Measurements from ENCODE around the gene DENND2D. TPM values are rescaled to one million over a fixed set of nuclear protein-coding genes. Genes with fewer than 3 reads are reported as not detected.

Gene DENND2D
- total RNA-seq, 1 donor from 2014 or later = 3.6 TPM

- Mint-ChIP-seq H3K9me3 (ENCODE audit: unreplicated experiment) (no peaks in the 10 kb centered on the region), H3K4me3 (ENCODE audit: unreplicated experiment) (peak overlapping the region; percentile 99), H3K36me3 (ENCODE audit: low read depth, unreplicated experiment) (peaks cover 16% of the 10 kb centered on the region), H3K4me1 (ENCODE audit: unreplicated experiment) (peaks cover 36% of the 10 kb centered on the region), H3K27me3 (ENCODE audit: unreplicated experiment) (peaks cover 5% of the 10 kb centered on the region), H3K27ac (ENCODE audit: unreplicated experiment) (peak overlapping the region; percentile 94)
- peak; percentile 54 for DNase-seq (ENCODE audit: low spot score)
- TF ChIP-seq CTCF (IDR thresholded peaks at IDR 0.05; ENCODE audit: unreplicated experiment) = no peak
Observed at GRCh38 chr1:111140680-111140967, 59.8 kb downstream of the DENND2D start.

- peak within 1 kb of the TSS; percentile 99 for H3K27ac Mint-ChIP-seq (ENCODE audit: unreplicated experiment)
- H3K27me3 Mint-ChIP-seq (ENCODE audit: unreplicated experiment) = peaks cover 5% of the 10 kb centered on the region
Observed at GRCh38 chr1:111139956-111140679, 60.3 kb downstream of the DENND2D start, which contains the start of the genes CEPT1 and DRAM2. Gene CEPT1 (plus strand): TSS chr1:111140223. CDS start chr1:111147715, 7,492 bp downstream. Gene DRAM2 (minus strand): TSS chr1:111140093. CDS start chr1:111131554, 8,539 bp downstream.

GRCh38 chr1:111139324-111139955 lies 61.0 kb downstream of the DENND2D start:
- H3K27me3 Mint-ChIP-seq (ENCODE audit: unreplicated experiment) = peaks cover 5% of the 10 kb centered on the region
- H3K4me1 Mint-ChIP-seq (ENCODE audit: unreplicated experiment) = peaks cover 36% of the 10 kb centered on the region
- no peak for TF ChIP-seq CTCF (IDR thresholded peaks at IDR 0.05; ENCODE audit: unreplicated experiment)
- no peaks in the 10 kb centered on the region for H3K9me3 Mint-ChIP-seq (ENCODE audit: unreplicated experiment)
- peaks cover 24% of the 10 kb centered on the region for H3K36me3 Mint-ChIP-seq (ENCODE audit: low read depth, unreplicated experiment)
- DNase-seq (ENCODE audit: low spot score) = peak; percentile 65
- H3K27ac Mint-ChIP-seq (ENCODE audit: unreplicated experiment) = peak overlapping the region; percentile 99
- peak overlapping the region; percentile 99 for H3K4me3 Mint-ChIP-seq (ENCODE audit: unreplicated experiment)

More at GRCh38 chr1:111139956-111140679, 60.3 kb downstream of the DENND2D start, which contains the start of the genes CEPT1 and DRAM2:
- peaks cover 36% of the 10 kb centered on the region for H3K4me1 Mint-ChIP-seq (ENCODE audit: unreplicated experiment)
- peak within 1 kb of the TSS; percentile 99 for H3K4me3 Mint-ChIP-seq (ENCODE audit: unreplicated experiment)
- H3K9me3 Mint-ChIP-seq (ENCODE audit: unreplicated experiment) = no peaks in the 10 kb centered on the region
- DNase-seq (ENCODE audit: low spot score) = peak; percentile 95
- peaks cover 21% of the 10 kb centered on the region for H3K36me3 Mint-ChIP-seq (ENCODE audit: low read depth, unreplicated experiment)
- TF ChIP-seq CTCF (IDR thresholded peaks at IDR 0.05; ENCODE audit: unreplicated experiment) = no peak

Other genes with a start within 250 kb of the DENND2D start
- 19.9 TPM for gene LRIF1, start 236.7 kb downstream of the DENND2D start, total RNA-seq (ENCODE audit: unreplicated experiment)
- gene DRAM2, start 60.6 kb downstream of the DENND2D start, total RNA-seq (ENCODE audit: unreplicated experiment) = 79.8 TPM
- gene CEPT1, start 60.4 kb downstream of the DENND2D start, total RNA-seq (ENCODE audit: unreplicated experiment) = 127 TPM
- 1.3 TPM for gene CHI3L2, start 27.1 kb upstream of the DENND2D start, total RNA-seq (ENCODE audit: unreplicated experiment)
- not detected for gene CHIA, start 90.2 kb upstream of the DENND2D start, total RNA-seq (ENCODE audit: unreplicated experiment)
- 3.4 TPM for gene OVGP1, start 227.1 kb upstream of the DENND2D start, total RNA-seq (ENCODE audit: unreplicated experiment)
- 46.2 TPM for gene WDR77, start 248.6 kb upstream of the DENND2D start, total RNA-seq (ENCODE audit: unreplicated experiment)
- 211 TPM for gene ATP5PB, start 248.8 kb upstream of the DENND2D start, total RNA-seq (ENCODE audit: unreplicated experiment)